Measurements from ENCODE around the gene MX1. TPM values are rescaled to one million over a fixed set of nuclear protein-coding genes. Genes with fewer than 3 reads are reported as not detected.

The MX1 gene, protein sequence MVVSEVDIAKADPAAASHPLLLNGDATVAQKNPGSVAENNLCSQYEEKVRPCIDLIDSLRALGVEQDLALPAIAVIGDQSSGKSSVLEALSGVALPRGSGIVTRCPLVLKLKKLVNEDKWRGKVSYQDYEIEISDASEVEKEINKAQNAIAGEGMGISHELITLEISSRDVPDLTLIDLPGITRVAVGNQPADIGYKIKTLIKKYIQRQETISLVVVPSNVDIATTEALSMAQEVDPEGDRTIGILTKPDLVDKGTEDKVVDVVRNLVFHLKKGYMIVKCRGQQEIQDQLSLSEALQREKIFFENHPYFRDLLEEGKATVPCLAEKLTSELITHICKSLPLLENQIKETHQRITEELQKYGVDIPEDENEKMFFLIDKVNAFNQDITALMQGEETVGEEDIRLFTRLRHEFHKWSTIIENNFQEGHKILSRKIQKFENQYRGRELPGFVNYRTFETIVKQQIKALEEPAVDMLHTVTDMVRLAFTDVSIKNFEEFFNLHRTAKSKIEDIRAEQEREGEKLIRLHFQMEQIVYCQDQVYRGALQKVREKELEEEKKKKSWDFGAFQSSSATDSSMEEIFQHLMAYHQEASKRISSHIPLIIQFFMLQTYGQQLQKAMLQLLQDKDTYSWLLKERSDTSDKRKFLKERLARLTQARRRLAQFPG
- total RNA-seq = 100 to 1,000 TPM in 1 of 2 donors, 10 to 100 TPM in 1; 65.2 to 154 TPM

DNA sequence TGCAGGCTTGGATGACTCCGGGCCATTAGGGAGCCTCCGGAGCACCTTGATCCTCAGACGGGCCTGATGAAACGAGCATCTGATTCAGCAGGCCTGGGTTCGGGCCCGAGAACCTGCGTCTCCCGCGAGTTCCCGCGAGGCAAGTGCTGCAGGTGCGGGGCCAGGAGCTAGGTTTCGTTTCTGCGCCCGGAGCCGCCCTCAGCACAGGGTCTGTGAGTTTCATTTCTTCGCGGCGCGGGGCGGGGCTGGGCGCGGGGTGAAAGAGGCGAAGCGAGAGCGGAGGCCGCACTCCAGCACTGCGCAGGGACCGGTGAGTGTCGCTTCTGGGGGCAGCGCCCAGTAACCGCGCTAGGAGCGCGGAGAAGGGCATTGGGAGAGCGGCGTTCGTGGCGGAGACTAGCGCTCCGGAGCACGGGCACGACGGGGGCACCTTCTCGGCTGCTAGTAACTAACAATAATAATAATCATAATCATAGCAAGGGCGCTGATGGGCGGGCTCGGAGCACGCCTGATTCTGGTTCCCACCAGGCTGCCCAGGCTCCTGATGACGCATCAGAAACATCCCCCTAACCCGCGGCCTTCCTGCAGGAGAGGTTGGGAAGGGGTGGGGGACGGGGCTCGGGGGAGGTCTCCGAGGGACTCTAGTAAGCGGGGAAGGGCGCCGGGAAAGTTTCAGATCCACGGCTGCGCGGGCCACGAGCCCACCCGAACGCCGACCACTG lies at the start of gene MX1:
MX1 (plus strand) TSS at position 286 of the 722 bp plus-strand sequence. CDS start 5,832 bp downstream, outside the sequence.
- peaks cover 46% of the 10 kb centered on the region for H3K4me1 Mint-ChIP-seq (ENCODE audit: low read depth)
- peaks cover 0 to 6% of the 10 kb centered on the region in 2 donors for H3K36me3 Mint-ChIP-seq (ENCODE audit: insufficient read depth in 2 of 2)

DNA sequence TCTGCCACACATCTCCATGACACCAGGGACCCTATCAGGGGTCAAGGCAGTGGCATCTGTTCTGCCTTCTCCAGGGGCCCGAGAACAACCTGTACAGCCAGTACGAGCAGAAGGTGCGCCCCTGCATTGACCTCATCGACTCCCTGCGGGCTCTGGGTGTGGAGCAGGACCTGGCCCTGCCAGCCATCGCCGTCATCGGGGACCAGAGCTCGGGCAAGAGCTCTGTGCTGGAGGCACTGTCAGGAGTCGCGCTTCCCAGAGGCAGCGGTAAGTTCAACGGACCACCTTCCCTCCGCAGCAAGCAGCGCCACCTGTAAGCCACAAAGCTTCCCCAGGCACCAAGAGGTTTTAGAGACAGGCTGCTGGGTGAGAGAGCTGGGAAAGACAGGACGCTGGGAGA lies 48.3 kb upstream of the MX1 start:
- Mint-ChIP-seq H3K36me3 (ENCODE audit: insufficient read depth in 2 of 2) (no peaks in the 10 kb centered on the region), H3K27ac (no peak overlapping the region), H3K4me1 (ENCODE audit: low read depth) (peaks cover 11% of the 10 kb centered on the region), H3K27me3 (ENCODE audit: low read depth) (no peaks in the 10 kb centered on the region), H3K4me3 (no peak overlapping the region), H3K9me3 (no peaks in the 10 kb centered on the region)
- ATAC-seq (replicated peaks in 1 of 2) (no peak), DNase-seq (no peak)

More for the DNA sequence above, at the start of gene MX1:
- H3K4me3 Mint-ChIP-seq = peak within 1 kb of the TSS; percentile 93 to 96
- peak; percentile 91 to 93 for DNase-seq
- H3K27ac Mint-ChIP-seq = peak within 1 kb of the TSS; percentile 82
- no peaks in the 10 kb centered on the region for H3K27me3 Mint-ChIP-seq (ENCODE audit: low read depth)
- H3K9me3 Mint-ChIP-seq = no peaks in the 10 kb centered on the region
- peak; percentile 98 to 99 for ATAC-seq (replicated peaks in 1 of 2)

DNA sequence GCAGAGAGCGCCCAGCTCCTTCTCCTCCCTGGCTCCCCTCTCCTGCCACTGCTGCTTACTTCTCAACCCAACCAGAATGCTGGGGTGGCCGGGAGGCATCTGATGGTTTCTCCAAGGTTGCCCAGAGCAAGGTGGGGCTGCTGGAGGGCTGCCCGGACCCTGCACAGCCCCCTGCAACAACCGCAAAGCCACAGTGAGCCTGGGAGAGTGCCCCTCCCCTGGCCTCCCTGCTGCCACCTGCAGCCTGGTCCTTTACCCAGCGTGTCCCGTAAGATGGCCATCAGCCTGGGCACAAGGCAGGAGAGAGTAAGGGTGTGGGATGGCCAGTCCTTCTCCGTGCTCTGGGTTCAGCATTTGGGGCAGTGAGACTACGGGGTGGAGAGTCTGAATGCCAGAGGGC lies 47.2 kb upstream of the MX1 start:
- H3K9me3 Mint-ChIP-seq = no peaks in the 10 kb centered on the region
- DNase-seq (no peak), ATAC-seq (replicated peaks in 1 of 2) (no peak)
- H3K4me3 Mint-ChIP-seq = no peak overlapping the region
- no peaks in the 10 kb centered on the region for H3K36me3 Mint-ChIP-seq (ENCODE audit: insufficient read depth in 2 of 2)
- H3K4me1 Mint-ChIP-seq (ENCODE audit: low read depth) = peaks cover 11% of the 10 kb centered on the region
- H3K27me3 Mint-ChIP-seq (ENCODE audit: low read depth) = no peaks in the 10 kb centered on the region
- H3K27ac Mint-ChIP-seq = no peak overlapping the region

DNA sequence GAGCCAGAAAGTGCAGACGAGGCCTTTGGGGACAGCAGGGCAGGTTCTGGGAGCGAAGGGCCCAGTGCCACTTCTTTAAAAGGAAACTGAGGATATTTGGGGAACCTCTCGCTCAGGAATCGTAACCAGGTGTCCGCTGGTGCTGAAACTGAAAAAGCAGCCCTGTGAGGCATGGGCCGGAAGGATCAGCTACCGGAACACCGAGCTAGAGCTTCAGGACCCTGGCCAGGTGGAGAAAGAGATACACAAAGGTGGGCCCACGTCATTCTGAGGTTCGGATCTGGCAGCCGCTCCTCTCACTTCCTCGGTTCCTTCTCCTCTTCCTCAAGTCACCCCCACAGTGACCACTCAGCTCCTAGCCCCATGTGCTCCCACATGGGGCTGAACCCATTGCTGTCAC lies 46.1 kb upstream of the MX1 start:
- Mint-ChIP-seq H3K27ac (no peak overlapping the region), H3K9me3 (no peaks in the 10 kb centered on the region), H3K4me3 (no peak overlapping the region), H3K27me3 (ENCODE audit: low read depth) (no peaks in the 10 kb centered on the region), H3K4me1 (ENCODE audit: low read depth) (peaks cover 6% of the 10 kb centered on the region), H3K36me3 (ENCODE audit: insufficient read depth in 2 of 2) (no peaks in the 10 kb centered on the region)
- no peak for ATAC-seq (replicated peaks in 1 of 2)
- no peak for DNase-seq

DNA sequence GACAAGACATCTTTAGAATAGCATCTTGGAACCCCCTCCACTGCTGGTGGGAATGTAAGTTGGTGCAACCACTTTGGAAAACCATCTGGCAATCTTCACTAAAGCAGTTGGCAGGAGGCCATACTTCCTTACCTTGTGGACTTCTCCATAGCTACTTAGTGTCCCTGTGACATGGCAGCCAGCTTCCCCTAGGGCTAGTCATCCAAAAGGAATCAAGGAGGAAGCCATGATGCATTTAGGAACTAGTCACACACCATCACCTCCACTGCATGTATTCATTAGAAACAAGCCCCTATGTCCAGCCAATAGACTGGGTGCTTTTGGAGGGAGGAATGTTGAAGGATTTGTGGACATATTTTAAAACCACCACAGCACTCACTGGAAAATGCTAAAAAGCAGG lies 44.3 kb upstream of the MX1 start:
- H3K27me3 Mint-ChIP-seq (ENCODE audit: low read depth) = no peaks in the 10 kb centered on the region
- ATAC-seq (replicated peaks in 1 of 2) = no peak
- H3K4me3 Mint-ChIP-seq = no peak overlapping the region
- peaks cover 0 to under 1% of the 10 kb centered on the region in 2 donors for H3K36me3 Mint-ChIP-seq (ENCODE audit: insufficient read depth in 2 of 2)
- H3K9me3 Mint-ChIP-seq = no peaks in the 10 kb centered on the region
- no peak overlapping the region for H3K27ac Mint-ChIP-seq
- no peak for DNase-seq
- no peaks in the 10 kb centered on the region for H3K4me1 Mint-ChIP-seq (ENCODE audit: low read depth)

DNA sequence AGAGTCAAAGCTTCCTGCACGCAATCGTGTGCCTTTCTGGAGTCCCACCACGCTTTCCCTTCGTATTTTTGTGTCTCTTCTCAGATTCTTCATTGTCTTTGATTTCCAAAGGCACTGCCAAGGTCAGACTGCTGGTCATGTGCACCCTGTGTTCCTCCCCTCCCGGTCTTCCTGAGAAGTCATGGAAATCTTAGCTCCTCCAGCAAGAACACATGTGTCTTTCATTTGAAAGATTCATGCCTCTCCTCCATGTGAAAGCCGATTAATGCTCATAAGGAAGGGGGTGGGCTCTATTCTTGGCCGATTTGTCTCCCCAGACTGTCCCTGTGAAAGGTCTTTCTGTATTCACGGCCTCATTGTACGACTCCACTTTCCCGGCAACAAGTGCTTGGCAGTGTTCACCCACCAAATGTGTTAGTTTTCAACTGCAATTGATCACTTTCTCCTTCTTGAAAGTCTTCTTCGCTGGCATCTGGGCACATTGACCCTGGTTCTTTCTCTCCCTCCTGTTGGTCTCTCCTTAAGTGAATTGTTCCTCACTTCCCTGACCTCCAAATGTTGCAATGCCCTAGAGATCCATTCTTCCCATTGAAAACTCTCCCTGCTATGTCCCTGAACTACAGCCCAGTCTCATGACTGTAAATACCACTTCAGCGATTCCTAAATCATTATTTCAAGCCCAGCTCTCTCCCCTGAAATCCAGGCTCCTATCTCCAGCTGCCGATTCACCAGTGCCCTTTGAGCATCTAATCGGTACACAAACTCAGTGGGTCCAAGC lies 38.8 kb upstream of the MX1 start:
- no peaks in the 10 kb centered on the region for H3K4me1 Mint-ChIP-seq (ENCODE audit: low read depth)
- no peaks in the 10 kb centered on the region for H3K9me3 Mint-ChIP-seq
- no peak for DNase-seq
- no peak overlapping the region for H3K27ac Mint-ChIP-seq
- H3K36me3 Mint-ChIP-seq (ENCODE audit: insufficient read depth in 2 of 2) = peaks cover 0 to 1% of the 10 kb centered on the region in 2 donors
- no peak for ATAC-seq (replicated peaks in 1 of 2)
- no peaks in the 10 kb centered on the region for H3K27me3 Mint-ChIP-seq (ENCODE audit: low read depth)
- no peak overlapping the region for H3K4me3 Mint-ChIP-seq

DNA sequence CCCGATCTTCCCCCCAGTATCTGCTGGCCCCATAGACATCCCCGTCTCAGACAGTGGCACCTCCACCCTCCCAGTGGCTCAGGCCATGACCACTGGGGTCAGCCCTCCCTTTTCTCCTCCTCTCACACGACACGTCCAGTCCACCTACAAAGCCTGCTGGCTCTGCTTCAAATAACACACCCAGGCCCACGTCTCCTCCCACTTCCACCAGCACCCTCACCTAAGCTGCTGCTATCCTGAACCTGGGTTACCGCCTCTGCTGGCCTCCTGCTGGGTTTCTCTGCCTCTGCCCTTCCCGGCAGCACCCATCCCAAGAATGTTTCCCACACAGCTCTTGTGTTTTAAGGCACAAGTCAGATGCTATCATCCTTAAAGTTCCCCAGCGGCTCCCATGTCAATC lies 38.2 kb upstream of the MX1 start:
- Mint-ChIP-seq H3K4me1 (ENCODE audit: low read depth) (no peaks in the 10 kb centered on the region), H3K4me3 (no peak overlapping the region), H3K27ac (no peak overlapping the region), H3K36me3 (ENCODE audit: insufficient read depth in 2 of 2) (peaks cover 0 to 1% of the 10 kb centered on the region in 2 donors), H3K9me3 (no peaks in the 10 kb centered on the region), H3K27me3 (ENCODE audit: low read depth) (no peaks in the 10 kb centered on the region)
- DNase-seq = no peak
- ATAC-seq (replicated peaks in 1 of 2) = no peak

DNA sequence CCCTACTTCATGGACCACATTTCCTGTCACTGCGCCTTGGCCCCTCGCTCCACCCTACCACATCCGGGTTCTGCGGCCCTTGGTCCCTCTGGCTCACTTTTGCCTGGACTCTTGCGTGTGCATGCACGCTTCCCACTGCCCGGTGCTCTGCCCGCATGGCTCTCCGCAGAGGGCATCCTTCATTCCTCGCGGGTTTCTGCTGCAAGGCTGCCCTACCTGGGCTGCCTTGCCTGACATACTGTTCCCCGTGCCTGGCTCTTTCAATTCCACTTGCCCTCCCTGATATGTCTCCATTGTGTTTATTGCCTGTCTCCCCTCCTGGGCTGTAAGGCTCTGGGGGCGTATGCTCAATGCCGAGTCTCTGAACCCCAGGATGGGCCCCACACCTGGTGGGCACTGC lies 37.8 kb upstream of the MX1 start:
- H3K27ac Mint-ChIP-seq = no peak overlapping the region
- peaks cover 0 to 1% of the 10 kb centered on the region in 2 donors for H3K36me3 Mint-ChIP-seq (ENCODE audit: insufficient read depth in 2 of 2)
- ATAC-seq (replicated peaks in 1 of 2) = no peak
- no peaks in the 10 kb centered on the region for H3K9me3 Mint-ChIP-seq
- H3K27me3 Mint-ChIP-seq (ENCODE audit: low read depth) = no peaks in the 10 kb centered on the region
- no peaks in the 10 kb centered on the region for H3K4me1 Mint-ChIP-seq (ENCODE audit: low read depth)
- no peak overlapping the region for H3K4me3 Mint-ChIP-seq
- no peak for DNase-seq

DNA sequence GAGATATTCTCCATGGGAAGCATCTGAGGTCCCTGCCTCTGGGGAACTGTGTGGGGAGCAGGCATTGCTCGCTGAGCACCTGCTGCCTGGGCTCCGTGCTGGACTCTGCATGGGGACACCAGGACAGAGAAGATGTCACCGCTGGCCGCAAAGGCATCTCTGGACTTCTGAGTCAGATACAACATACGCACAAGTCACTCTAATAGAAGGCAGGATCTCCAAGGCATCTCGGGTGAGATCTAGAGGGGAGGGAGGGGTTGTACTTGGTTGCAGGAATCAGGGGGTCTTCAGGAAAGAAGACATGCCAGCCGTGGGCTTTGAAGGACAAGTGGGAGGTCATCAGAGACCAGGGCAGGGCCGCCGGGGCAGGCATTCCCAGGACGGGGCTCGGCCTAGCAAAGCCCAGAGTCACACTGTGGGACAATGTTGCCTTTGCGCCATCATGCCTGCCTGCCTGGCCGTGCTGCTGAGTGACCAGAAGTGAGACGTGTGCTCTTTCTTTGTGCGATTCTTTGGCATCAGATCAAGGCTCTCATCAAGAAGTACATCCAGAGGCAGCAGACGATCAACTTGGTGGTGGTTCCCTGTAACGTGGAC lies 35.9 kb upstream of the MX1 start:
- Mint-ChIP-seq H3K36me3 (ENCODE audit: insufficient read depth in 2 of 2) (peaks cover 0 to 1% of the 10 kb centered on the region in 2 donors), H3K9me3 (no peaks in the 10 kb centered on the region), H3K4me1 (ENCODE audit: low read depth) (no peaks in the 10 kb centered on the region), H3K4me3 (no peak overlapping the region), H3K27ac (no peak overlapping the region), H3K27me3 (ENCODE audit: low read depth) (no peaks in the 10 kb centered on the region)
- DNase-seq (no peak), ATAC-seq (replicated peaks in 1 of 2) (no peak)

DNA sequence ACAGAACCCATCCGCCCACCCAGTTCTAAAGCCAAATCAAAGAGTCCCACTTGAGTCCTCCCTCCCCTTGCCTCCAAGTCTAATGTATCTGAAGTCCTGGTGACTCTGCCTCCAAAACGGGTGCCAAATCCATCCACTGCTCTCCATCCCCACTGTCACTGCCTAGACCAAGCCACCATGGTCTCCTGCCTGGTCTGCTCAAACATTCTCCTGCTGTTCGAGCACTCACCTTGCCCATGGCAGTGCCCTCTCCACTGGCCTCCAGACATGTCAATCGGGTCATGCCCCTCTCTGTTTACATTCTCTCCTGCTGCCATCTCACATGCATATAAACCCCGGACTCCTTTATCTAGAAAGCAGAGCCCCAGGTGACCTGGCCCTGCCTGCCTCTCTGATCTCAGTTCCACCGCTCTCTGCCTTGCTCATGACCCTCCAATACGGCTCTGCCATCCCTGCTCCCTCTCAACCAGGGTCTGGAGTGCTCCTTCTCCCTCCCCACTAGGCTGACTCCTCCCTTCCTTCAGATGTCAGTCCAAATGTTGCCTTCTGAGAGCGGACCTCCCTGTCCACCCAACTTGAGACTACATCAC lies 32.1 kb upstream of the MX1 start:
- DNase-seq (no peak), ATAC-seq (replicated peaks in 1 of 2) (no peak)
- Mint-ChIP-seq H3K4me1 (ENCODE audit: low read depth) (no peaks in the 10 kb centered on the region), H3K4me3 (no peak overlapping the region), H3K36me3 (ENCODE audit: insufficient read depth in 2 of 2) (peaks cover 3 to 6% of the 10 kb centered on the region in 2 donors), H3K27me3 (ENCODE audit: low read depth) (no peaks in the 10 kb centered on the region), H3K27ac (no peak overlapping the region), H3K9me3 (no peaks in the 10 kb centered on the region)

DNA sequence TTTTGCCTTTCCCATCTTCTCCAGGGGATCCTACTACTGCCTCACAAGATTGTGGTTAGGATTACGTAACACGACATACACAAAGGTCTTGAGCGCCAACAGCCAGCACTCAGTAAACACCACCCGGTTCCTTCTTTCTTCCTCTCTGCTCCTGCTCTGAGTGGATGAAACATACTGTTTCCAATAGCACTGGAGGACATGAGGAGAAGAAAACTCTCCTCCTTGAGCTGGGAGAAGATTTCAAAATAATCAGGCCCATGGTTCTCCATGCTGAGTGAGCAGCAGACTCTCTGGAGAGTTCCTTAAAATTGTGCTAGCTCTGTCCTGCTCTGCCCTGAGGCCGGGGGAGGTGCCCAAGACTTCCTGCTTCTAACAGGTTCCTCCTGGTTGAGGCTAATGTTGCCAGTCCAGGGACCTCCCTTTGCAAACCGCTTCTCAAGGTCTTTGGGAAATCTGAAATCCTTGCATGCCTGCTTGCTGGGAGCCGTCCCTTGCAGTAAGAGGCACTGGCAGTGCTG lies 29.4 kb upstream of the MX1 start:
- Mint-ChIP-seq H3K4me3 (no peak overlapping the region), H3K27ac (no peak overlapping the region), H3K36me3 (ENCODE audit: insufficient read depth in 2 of 2) (peaks cover 6 to 9% of the 10 kb centered on the region in 2 donors), H3K4me1 (ENCODE audit: low read depth) (no peaks in the 10 kb centered on the region), H3K9me3 (no peaks in the 10 kb centered on the region), H3K27me3 (ENCODE audit: low read depth) (no peaks in the 10 kb centered on the region)
- ATAC-seq (replicated peaks in 1 of 2) (no peak), DNase-seq (no peak)

DNA sequence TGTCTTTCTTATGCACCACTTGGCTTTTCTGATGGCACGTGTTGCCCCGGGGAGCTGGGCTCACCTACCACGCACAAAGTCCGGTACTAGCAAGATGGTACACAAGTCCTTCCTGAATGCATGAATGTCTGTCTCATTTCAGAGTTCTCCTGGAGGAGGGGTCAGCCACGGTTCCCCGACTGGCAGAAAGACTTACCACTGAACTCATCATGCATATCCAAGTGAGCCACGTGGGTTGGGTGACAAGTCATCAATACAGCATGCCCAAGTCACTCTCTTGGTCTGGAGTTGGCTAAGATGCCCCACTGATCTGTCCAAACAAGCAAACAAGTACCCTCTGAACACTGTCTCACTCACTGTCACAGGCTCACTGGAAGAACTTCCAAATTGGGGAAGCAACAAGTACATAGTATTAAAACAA lies 28.6 kb upstream of the MX1 start:
- ATAC-seq (replicated peaks in 1 of 2) = no peak
- Mint-ChIP-seq H3K27me3 (ENCODE audit: low read depth) (no peaks in the 10 kb centered on the region), H3K9me3 (no peaks in the 10 kb centered on the region), H3K4me3 (no peak overlapping the region), H3K36me3 (ENCODE audit: insufficient read depth in 2 of 2) (peaks cover 6 to 9% of the 10 kb centered on the region in 2 donors), H3K4me1 (ENCODE audit: low read depth) (no peaks in the 10 kb centered on the region), H3K27ac (no peak overlapping the region)
- no peak for DNase-seq
